Measurements from ENCODE around the gene REG1B.

DNA sequence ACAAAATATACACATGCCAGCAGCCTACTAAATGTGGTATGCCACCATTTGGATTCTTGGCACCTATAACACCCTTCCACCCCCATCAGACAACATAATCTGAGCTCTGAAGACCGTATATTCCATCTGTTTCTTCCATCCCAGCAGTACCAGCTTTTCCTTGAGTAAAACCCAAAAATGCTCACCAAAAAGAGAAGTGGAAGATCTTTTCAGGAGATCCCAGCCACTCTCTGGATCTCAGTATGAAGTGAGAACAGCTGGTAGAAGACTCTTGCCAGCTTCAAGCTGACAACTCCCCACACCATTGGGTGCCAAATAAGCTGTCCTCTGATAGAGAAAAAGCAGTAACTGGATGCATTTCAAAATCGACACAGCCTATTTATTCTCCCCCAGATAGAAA is 22.6 kb downstream of the REG1B start:
- TF ChIP-seq, protein P1, sequence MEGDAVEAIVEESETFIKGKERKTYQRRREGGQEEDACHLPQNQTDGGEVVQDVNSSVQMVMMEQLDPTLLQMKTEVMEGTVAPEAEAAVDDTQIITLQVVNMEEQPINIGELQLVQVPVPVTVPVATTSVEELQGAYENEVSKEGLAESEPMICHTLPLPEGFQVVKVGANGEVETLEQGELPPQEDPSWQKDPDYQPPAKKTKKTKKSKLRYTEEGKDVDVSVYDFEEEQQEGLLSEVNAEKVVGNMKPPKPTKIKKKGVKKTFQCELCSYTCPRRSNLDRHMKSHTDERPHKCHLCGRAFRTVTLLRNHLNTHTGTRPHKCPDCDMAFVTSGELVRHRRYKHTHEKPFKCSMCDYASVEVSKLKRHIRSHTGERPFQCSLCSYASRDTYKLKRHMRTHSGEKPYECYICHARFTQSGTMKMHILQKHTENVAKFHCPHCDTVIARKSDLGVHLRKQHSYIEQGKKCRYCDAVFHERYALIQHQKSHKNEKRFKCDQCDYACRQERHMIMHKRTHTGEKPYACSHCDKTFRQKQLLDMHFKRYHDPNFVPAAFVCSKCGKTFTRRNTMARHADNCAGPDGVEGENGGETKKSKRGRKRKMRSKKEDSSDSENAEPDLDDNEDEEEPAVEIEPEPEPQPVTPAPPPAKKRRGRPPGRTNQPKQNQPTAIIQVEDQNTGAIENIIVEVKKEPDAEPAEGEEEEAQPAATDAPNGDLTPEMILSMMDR (conservative IDR thresholded peaks at IDR 0.05; ENCODE audit: low read length) = no peak
- TF ChIP-seq EZH2phosphoT487 (IDR thresholded peaks at IDR 0.05; ENCODE audit: borderline replicate concordance) = no peak

Data from Loucy (cell line).